Esophagus squamous epithelium (tissue), 5 donors: ENCODE results near the gene POU2AF3. TPM values are rescaled to one million over a fixed set of nuclear protein-coding genes. Genes with fewer than 3 reads are reported as not detected.

Experiments used
- DNase-seq: peaks from one replicate; lab custom pipeline; 2025; lab: John Stamatoyannopoulos, UW
- H3K27ac ChIP-seq, 4 donors: fragments of 200-600 bp; sonication (generic); one replicate each; pipeline ENCODE4 v1.5.1; 2016 to 2019; ENCODE audit warnings: mild to moderate bottlenecking in 1 of 4
- H3K27me3 ChIP-seq, 4 donors: fragments of 200-600 bp; sonication (generic); 1 replicate in 3 of 4; 2 replicates in 1 of 4; pipeline versions ENCODE4 v1.5.1 to v1.6.0; 2017 to 2021; ENCODE audit warnings: antibody characterized with exemption in 1 of 4
- H3K36me3 ChIP-seq, 3 donors: fragments of 200-600 bp; sonication (generic); one replicate each; pipeline ENCODE4 v1.5.1; 2016 to 2019
- H3K4me1 ChIP-seq, 3 donors: fragments of 200-600 bp; sonication (generic); one replicate each; pipeline ENCODE4 v1.5.1; 2017 to 2019
- H3K4me3 ChIP-seq, 4 donors: fragments of 200-600 bp; sonication (generic); 1 replicate in 3 of 4; 2 replicates in 1 of 4; pipeline ENCODE4 v1.5.1; 2016 to 2019; ENCODE audit warnings: mild to moderate bottlenecking in 2 of 4, moderate library complexity in 1 of 4
- H3K9me3 ChIP-seq, 3 donors: fragments of 200-600 bp; sonication (generic); one replicate each; pipeline ENCODE4 v1.5.1; 2016 to 2019
- CTCF ChIP-seq, 6 experiments: fragments of 450-650 bp in 4 of 6; fragments of 200-600 bp in 2 of 6; sonication (generic) in 2 of 6; IDR thresholded peaks; one replicate each; pipeline ENCODE4 v1.5.1; 2016 to 2019; ENCODE audit warnings: antibody characterized with exemption in 6 of 6, mild to moderate bottlenecking in 4 of 6, moderate library complexity in 4 of 6
- POLR2A ChIP-seq, 4 donors: fragments of 450-650 bp; IDR thresholded peaks; one replicate each; pipeline ENCODE4 v1.6.1; 2017; ENCODE audit warnings: antibody characterized with exemption in 4 of 4, mild to moderate bottlenecking in 4 of 4, moderate library complexity in 3 of 4
- WGBS, 2 donors: methylation state at CpG; one replicate each; pipeline ENCODE4 v1.1.5; 2018; 5-methylcytosine and 5-hydroxymethylcytosine counted together
- intact Hi-C: fragments of 100-400 bp; cut with DNase I; formaldehyde crosslinking; loops from one replicate; pipeline ENCODE4 v1.15.0; 2022
- total RNA-seq, 4 donors: library from RNA; depleted of rRNA; stranded (reverse); fragments of >200 nt; gene quantifications; one replicate each; pipeline ENCODE4 v1.1.0, GENCODE V29; 2016
- donor health status: DM: yes; HTN: yes; CAD: no.

POU2AF3 gene
- total RNA-seq, 4 donors from 2014 or later, result 1.3 to 4.1 (median 2.1) TPM

GRCh38 chr11:111350811-111351210, 52.5 kb downstream of the POU2AF3 start:
- Histone ChIP-seq H3K27ac (no peak overlapping the region), H3K9me3 (no peaks in the 10 kb centered on the region), H3K36me3 (no peaks in the 10 kb centered on the region), H3K27me3 (no peaks in the 10 kb centered on the region), H3K4me1 (peaks cover 0 to 15% (median 0%) of the 10 kb centered on the region in 3 donors), H3K4me3 (no peak overlapping the region)
- TF ChIP-seq CTCF (IDR thresholded peaks at IDR 0.05) (no peak), POLR2A (IDR thresholded peaks at IDR 0.05) (no peak)
- DNase-seq, result no peak
- 53 to 55% methylated on average over 1 of the region's 1 CpG for WGBS, 2 donors
- intact Hi-C loops, result no loop called here

- Histone ChIP-seq H3K27ac (no peak overlapping the region), H3K9me3 (no peaks in the 10 kb centered on the region), H3K4me3 (no peak overlapping the region), H3K27me3 (no peaks in the 10 kb centered on the region), H3K36me3 (no peaks in the 10 kb centered on the region), H3K4me1 (peaks cover 0 to 15% (median 0%) of the 10 kb centered on the region in 3 donors)
- DNase-seq, result no peak
- intact Hi-C loops, result no loop called here
- TF ChIP-seq POLR2A (IDR thresholded peaks at IDR 0.05), result no peak
- no peak for TF ChIP-seq CTCF (IDR thresholded peaks at IDR 0.05)
- WGBS, 2 donors, result 75 to 83% methylated on average over 10 of the region's 10 CpGs
Measured at GRCh38 chr11:111351374-111352055, 53.2 kb downstream of the POU2AF3 start.

GRCh38 chr11:111352231-111352746, 53.9 kb downstream of the POU2AF3 start:
- no peaks in the 10 kb centered on the region for H3K36me3 ChIP-seq
- H3K27me3 ChIP-seq, result no peaks in the 10 kb centered on the region
- H3K4me3 ChIP-seq, result no peak overlapping the region
- H3K9me3 ChIP-seq, result no peaks in the 10 kb centered on the region
- H3K4me1 ChIP-seq, result peaks cover 0 to 15% (median 0%) of the 10 kb centered on the region in 3 donors
- intact Hi-C loops, result no loop called here
- TF ChIP-seq CTCF (IDR thresholded peaks at IDR 0.05), result no peak
- TF ChIP-seq POLR2A (IDR thresholded peaks at IDR 0.05), result no peak
- 91 to 96% methylated on average over 4 to 8 of the region's 9 CpGs for WGBS, 2 donors
- H3K27ac ChIP-seq, result no peak overlapping the region
- DNase-seq, result no peak

DNA sequence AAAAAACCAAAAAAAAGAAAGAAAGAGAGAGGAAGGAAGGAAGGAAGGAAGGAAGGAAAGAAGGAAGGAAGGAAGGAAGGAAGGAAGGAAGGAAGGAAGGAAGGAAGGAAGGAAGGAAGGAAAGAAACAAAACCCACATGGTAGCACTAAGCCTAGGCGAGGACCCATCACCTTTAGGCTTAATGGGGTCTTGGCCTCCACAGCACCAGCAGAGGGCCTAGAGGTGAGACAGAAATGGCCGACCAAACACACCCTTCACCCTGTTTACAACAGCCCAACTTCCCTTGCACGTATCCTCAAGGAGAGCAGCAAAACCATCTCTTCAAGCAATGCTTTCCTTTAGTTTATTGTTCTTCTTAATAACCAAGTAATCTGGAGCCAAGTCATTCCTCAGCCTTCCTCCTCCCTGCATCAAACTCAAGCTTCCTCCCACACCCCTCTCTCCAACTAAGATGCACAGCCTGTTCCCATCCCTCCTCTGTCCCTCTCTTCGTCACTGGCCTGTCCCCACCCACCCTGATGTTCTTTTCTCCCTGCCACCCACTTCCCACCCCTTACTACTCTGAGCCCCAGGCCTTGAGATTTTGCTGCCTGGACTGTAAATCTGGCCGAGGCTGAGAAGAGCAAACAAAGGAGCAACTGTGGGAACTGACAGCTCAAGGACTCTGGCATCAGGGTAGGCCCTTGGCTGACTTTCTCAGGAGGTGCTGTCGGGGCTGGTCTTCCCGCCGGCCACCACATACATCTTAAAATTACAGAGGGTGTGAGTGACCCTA, 54.8 kb downstream of the POU2AF3 start:
- Histone ChIP-seq H3K9me3 (no peaks in the 10 kb centered on the region), H3K4me1 (peaks cover 0 to 15% (median 0%) of the 10 kb centered on the region in 3 donors), H3K27me3 (no peaks in the 10 kb centered on the region), H3K36me3 (no peaks in the 10 kb centered on the region), H3K27ac (no peak overlapping the region), H3K4me3 (no peak overlapping the region)
- whole genome bisulfite sequencing, 2 donors, result 58 to 73% methylated on average over 4 to 7 of the region's 8 CpGs
- intact Hi-C loops, result no loop called here
- TF ChIP-seq CTCF (IDR thresholded peaks at IDR 0.05) (no peak), POLR2A (IDR thresholded peaks at IDR 0.05) (no peak)
- DNase-seq, result no peak
